Fibroblast of villous mesenchyme (primary cell): ENCODE data around the gene MED12L. TPM values are rescaled to one million over a fixed set of nuclear protein-coding genes. Genes with fewer than 3 reads are reported as not detected.

Experiments
- DNase-seq: peaks from one replicate; pipeline ENCODE4 v3.0.0-alpha.2; 2010; ENCODE audit warnings: low read depth
- H3K4me3 ChIP-seq: 2 replicates; pipeline ENCODE4 v1.5.1; 2011; ENCODE audit warnings: low read depth, mild to moderate bottlenecking, low read length
- CTCF ChIP-seq: IDR thresholded peaks from 2 replicates; pipeline ENCODE4 v1.5.1; 2012; ENCODE audit warnings: low read depth, mild to moderate bottlenecking, low read length; ENCODE audit not compliant: insufficient read depth
- total RNA-seq: library from RNA; depleted of rRNA; stranded (reverse); fragments of >200 nt; gene quantifications from 2 replicates; pipeline ENCODE4 v1.2.3, GENCODE V29; 2012

MED12L gene
- total RNA-seq, 1 donor, result 1.3 TPM

- no peak overlapping the region for H3K4me3 ChIP-seq
- TF ChIP-seq CTCF, result no peak
- DNase-seq, result no peak
Observed at GRCh38 chr3:151144760-151145159, 59.3 kb downstream of the MED12L start.

- H3K4me3 ChIP-seq, result no peak overlapping the region
- TF ChIP-seq CTCF, result no peak
- no peak for DNase-seq
Observed at GRCh38 chr3:151145713-151146070, 60.2 kb downstream of the MED12L start.

- no peak overlapping the region for H3K4me3 ChIP-seq
- TF ChIP-seq CTCF, result peak; percentile 87
- DNase-seq, result peak; percentile 74
Observed at GRCh38 chr3:151146071-151146730, 60.7 kb downstream of the MED12L start.

GRCh38 chr3:151146731-151147091 lies 61.2 kb downstream of the MED12L start:
- no peak for TF ChIP-seq CTCF
- H3K4me3 ChIP-seq, result no peak overlapping the region
- no peak for DNase-seq

GRCh38 chr3:151147299-151147698 lies 61.8 kb downstream of the MED12L start:
- no peak for DNase-seq
- H3K4me3 ChIP-seq, result no peak overlapping the region
- TF ChIP-seq CTCF, result no peak

GRCh38 chr3:151152455-151153079 lies 67.1 kb downstream of the MED12L start:
- DNase-seq, result no peak
- no peak overlapping the region for H3K4me3 ChIP-seq
- no peak for TF ChIP-seq CTCF

- H3K4me3 ChIP-seq, result no peak overlapping the region
- no peak for TF ChIP-seq CTCF
- peak; percentile 4 for DNase-seq
Observed at GRCh38 chr3:151154566-151154965, 69.1 kb downstream of the MED12L start.
